ENCODE results near the gene HIBCH.
"Not testable (repeated sequence)": the region's sequence is repeated elsewhere in the genome, so short reads cannot be mapped to it uniquely, and the experiment has no call there.

HIBCH gene

GRCh38 chr2:190235551-190236075 lies 84.0 kb downstream of the HIBCH start:
- DNase-seq (ENCODE audit: low read depth), result no peak

DNA sequence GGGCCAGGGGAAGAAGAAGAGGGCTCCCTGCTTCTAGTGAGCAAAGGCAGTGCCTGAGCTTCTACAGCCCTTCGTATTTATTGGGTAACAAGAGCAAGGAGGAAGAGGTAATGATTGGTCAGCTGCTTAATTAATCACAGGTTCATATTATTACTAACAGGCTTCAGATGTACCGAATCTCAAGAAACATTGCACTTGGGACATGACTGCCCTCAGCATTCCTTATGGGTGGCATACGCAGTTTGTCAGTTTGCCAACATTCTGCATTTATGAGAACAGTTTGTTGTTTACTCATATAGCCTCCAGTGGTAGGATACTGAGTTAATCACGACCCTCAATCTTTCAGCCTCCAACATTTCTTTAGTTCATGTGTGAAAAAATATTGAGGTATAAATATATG lies 84.5 kb downstream of the HIBCH start:
- peak; percentile 28 for DNase-seq (ENCODE audit: low read depth)

- not testable (repeated sequence) for DNase-seq (ENCODE audit: low read depth)
These were observed 95.6 kb downstream of the HIBCH start for GRCh38 chr2:190223989-190224388.

GRCh38 chr2:190222745-190223144 lies 96.9 kb downstream of the HIBCH start:
- DNase-seq (ENCODE audit: low read depth), result not testable (repeated sequence)

GRCh38 chr2:190221429-190221828 lies 98.2 kb downstream of the HIBCH start:
- no peak for DNase-seq (ENCODE audit: low read depth)

- no peak for DNase-seq (ENCODE audit: low read depth)
These were observed 100.4 kb downstream of the HIBCH start for GRCh38 chr2:190219186-190219585.

DNA sequence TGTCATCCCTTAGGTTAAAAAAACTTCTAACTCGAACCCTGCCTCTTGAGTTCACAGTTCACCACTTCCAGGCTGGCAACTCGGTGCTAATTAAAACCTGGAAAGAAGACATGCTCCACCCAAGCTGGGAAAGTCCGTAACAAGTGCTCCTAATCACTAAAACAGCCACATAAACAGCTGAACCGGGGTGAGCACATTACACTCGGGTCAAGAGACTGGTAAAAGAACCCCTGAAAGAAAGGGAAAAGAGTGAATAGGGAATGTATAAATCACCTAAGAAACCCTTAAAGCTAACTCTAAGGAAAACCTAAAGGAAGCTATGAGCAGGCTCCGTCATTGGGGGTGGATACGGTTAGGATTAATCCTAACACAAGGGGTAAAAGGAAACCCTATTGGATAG lies 102.0 kb downstream of the HIBCH start:
- DNase-seq (ENCODE audit: low read depth), result no peak

DNA sequence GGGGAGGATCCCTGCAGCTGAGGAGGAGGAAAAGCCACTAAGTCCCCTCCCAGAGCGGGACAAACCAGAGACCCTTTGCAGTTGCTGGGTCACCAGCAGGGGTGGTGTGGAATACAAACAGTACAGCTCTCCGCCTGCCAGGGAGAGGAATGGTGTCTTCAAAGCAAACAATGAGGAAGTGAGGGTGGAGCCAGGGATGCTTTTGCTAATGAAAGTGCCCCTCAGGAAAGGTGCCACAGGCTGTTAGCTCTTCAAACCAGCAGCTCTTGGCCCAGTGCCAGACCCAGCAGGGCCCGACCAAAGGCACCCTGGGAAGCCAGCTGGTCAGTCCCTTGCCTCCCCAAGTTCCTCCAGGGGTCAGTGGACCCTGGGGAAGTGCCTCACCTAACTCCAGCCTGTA lies 102.8 kb downstream of the HIBCH start:
- DNase-seq (ENCODE audit: low read depth), result peak; percentile 9

DNA sequence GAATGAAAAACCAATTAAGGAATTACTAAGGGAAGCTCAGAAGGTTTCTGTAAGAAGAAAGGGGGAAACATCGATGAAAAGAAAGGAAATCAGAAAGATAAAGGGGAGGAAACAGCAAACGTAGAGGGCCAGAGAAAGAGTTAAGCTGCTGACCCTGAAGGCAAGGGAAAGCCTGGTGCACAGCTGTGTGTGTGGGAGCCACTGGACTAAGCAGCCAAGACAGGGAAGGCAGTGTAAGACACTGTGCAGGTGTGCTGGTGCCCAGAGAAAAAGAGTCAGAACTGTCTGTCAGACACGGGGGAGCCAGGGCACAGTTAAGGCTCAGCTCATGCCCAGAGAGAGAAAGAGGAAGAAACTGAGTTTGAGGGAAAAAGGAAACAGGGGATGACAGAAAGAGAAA lies 104.0 kb downstream of the HIBCH start:
- no peak for DNase-seq (ENCODE audit: low read depth)

- DNase-seq (ENCODE audit: low read depth), result no peak
These were observed 105.0 kb downstream of the HIBCH start for GRCh38 chr2:190214426-190215194.

GRCh38 chr2:190213441-190214335 lies 105.9 kb downstream of the HIBCH start:
- no peak for DNase-seq (ENCODE audit: low read depth)

GRCh38 chr2:190210471-190210870 lies 109.2 kb downstream of the HIBCH start:
- DNase-seq (ENCODE audit: low read depth), result no peak

GRCh38 chr2:190209559-190209958 lies 110.1 kb downstream of the HIBCH start:
- no peak for DNase-seq (ENCODE audit: low read depth)

- no peak for DNase-seq (ENCODE audit: low read depth)
These were observed 111.7 kb downstream of the HIBCH start for GRCh38 chr2:190207930-190208329.

- no peak for DNase-seq (ENCODE audit: low read depth)
These were observed 114.0 kb downstream of the HIBCH start for GRCh38 chr2:190205657-190206056.

- DNase-seq (ENCODE audit: low read depth), result no peak
These were observed 117.0 kb downstream of the HIBCH start for GRCh38 chr2:190202604-190203003.

GRCh38 chr2:190202018-190202417 lies 117.6 kb downstream of the HIBCH start:
- DNase-seq (ENCODE audit: low read depth), result no peak

DNA sequence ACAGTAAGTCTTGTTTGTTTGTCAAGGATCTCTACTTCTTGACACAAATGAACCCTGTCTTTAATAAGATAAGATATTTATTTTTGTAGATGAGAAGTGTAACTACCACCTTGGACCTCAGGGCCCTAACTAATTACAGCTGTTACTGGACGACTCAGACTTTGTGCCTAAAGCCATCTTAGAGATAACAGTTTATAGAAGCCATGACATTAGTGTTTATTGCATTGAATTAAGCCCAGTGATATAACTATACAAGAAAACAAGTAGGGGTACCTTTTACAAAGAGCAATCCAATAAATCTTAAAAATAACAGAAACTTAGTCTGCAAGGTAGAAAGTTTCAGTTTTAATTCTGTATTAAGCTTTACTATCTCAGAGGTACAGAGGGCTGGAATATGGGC lies 119.0 kb downstream of the HIBCH start:
- DNase-seq (ENCODE audit: low read depth), result no peak

GRCh38 chr2:190199530-190199929 lies 120.1 kb downstream of the HIBCH start:
- no peak for DNase-seq (ENCODE audit: low read depth)

GRCh38 chr2:190199109-190199508 lies 120.5 kb downstream of the HIBCH start:
- no peak for DNase-seq (ENCODE audit: low read depth)

DNA sequence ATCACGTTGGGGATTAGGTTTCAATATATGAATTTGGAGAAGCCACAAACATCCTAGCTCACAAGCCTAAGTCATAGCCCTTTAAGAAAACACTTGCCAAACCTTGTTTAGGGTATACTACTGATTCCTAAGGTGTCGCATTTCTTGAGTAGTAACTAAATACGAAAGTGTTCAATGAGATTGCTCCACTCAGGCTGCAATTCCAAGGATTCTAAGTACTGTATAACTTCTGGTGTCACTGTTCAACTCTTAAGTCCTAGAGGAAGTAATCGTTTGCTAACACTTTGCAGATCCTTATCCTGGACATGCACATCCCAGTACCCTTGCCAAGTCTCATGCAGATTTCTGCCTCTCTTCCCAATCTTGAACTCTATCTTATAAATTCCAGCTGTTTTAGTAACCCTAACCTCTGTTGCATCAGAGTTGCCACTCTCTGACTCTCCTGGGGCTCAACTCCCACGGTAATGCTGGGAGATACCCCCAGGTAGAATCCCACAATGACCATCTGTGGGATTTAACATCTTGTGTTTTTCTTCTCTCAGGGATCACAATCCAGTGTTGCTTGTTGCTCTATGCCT lies 122.4 kb downstream of the HIBCH start:
- DNase-seq (ENCODE audit: low read depth), result peak; percentile 20

DNA sequence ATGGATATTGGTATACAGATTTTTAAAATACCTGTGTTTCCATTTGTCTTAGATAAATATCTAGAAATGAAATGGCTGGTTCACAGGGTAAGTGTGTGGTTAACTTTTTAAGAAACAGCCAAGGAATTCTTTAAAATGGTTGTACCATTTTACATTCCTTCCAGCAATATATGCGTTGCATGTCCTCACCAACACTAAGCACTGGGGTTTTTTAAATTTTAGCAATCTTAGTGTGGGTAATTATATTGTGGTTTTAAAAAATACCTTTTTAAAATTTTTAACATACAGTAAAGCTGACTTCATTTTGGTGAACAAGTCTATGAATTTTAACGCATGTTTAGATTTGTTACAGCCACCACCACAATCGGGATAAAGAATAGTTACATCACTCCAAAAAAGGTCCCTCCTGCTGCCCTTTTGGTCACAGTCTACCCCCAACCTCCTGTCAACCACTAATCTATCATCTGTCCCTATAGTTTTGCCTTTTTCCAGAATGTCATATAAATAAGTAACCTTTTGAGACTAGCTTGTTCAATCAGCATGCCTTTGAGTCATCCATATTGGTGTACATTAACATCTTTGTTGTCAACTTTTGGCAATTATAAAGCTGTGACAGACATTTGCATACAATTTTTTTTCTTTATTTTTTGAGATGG lies 129.0 kb downstream of the HIBCH start:
- DNase-seq (ENCODE audit: low read depth), result peak; percentile 21
